ENCODE measurements around the gene HGD.

Gene HGD

GRCh38 chr3:120652281-120652680, 29.8 kb downstream of the HGD start:
- TF ChIP-seq CTCF (conservative IDR thresholded peaks at IDR 0.05; ENCODE audit: low read depth), result no peak
- H3K27ac ChIP-seq, result no peak overlapping the region
- POLR2A ChIA-PET (ENCODE audit: low non-redundant PET), result no interaction called here
- DNase-seq (ENCODE audit: low spot score), result no peak
- CTCF ChIA-PET, result interaction anchor here (0.6 kb wide), 1 partner anchor 42 kb away, joined by 4 read pairs; no protein-coding TSS in a partner anchor

GRCh38 chr3:120650311-120650710, 31.7 kb downstream of the HGD start:
- TF ChIP-seq CTCF (conservative IDR thresholded peaks at IDR 0.05; ENCODE audit: low read depth), result no peak
- H3K27ac ChIP-seq, result no peak overlapping the region
- CTCF ChIA-PET, result no interaction called here
- no peak for DNase-seq (ENCODE audit: low spot score)
- POLR2A ChIA-PET (ENCODE audit: low non-redundant PET), result no interaction called here

GRCh38 chr3:120649830-120650233, 32.2 kb downstream of the HGD start:
- POLR2A ChIA-PET (ENCODE audit: low non-redundant PET), result no interaction called here
- no peak overlapping the region for H3K27ac ChIP-seq
- no peak for DNase-seq (ENCODE audit: low spot score)
- CTCF ChIA-PET, result no interaction called here
- no peak for TF ChIP-seq CTCF (conservative IDR thresholded peaks at IDR 0.05; ENCODE audit: low read depth)

- DNase-seq (ENCODE audit: low spot score), result no peak
- ChIA-PET CTCF (no interaction called here), POLR2A (ENCODE audit: low non-redundant PET) (no interaction called here)
- no peak for TF ChIP-seq CTCF (conservative IDR thresholded peaks at IDR 0.05; ENCODE audit: low read depth)
- H3K27ac ChIP-seq, result no peak overlapping the region
Observed at GRCh38 chr3:120648290-120648689, 33.7 kb downstream of the HGD start.

- ChIA-PET CTCF (no interaction called here), POLR2A (ENCODE audit: low non-redundant PET) (no interaction called here)
- TF ChIP-seq CTCF (conservative IDR thresholded peaks at IDR 0.05; ENCODE audit: low read depth), result no peak
- no peak for DNase-seq (ENCODE audit: low spot score)
- no peak overlapping the region for H3K27ac ChIP-seq
Observed at GRCh38 chr3:120646771-120647432, 35.1 kb downstream of the HGD start.

GRCh38 chr3:120645083-120645845, 36.8 kb downstream of the HGD start:
- H3K27ac ChIP-seq, result no peak overlapping the region
- ChIA-PET CTCF (interaction anchor here (0.5 kb wide), 1 partner anchor 373 kb away, joined by 4 read pairs; no protein-coding TSS in a partner anchor), POLR2A (ENCODE audit: low non-redundant PET) (no interaction called here)
- TF ChIP-seq CTCF (conservative IDR thresholded peaks at IDR 0.05; ENCODE audit: low read depth), result no peak
- no peak for DNase-seq (ENCODE audit: low spot score)

Measured in RWPE1 (cell line).